Ishikawa (cell line): Measurements from ENCODE around the gene RNASEL.

ENCODE experiments used
- EGR1 ChIP-seq: IDR thresholded peaks from 2 replicates; pipeline ENCODE4 v1.6.1; 2012
- EP300 ChIP-seq: IDR thresholded peaks from 2 replicates; pipeline ENCODE4 v1.6.1; 2012; ENCODE audit warnings: borderline replicate concordance
- MAX ChIP-seq: IDR thresholded peaks from 2 replicates; pipeline ENCODE4 v1.6.1; 2012
- NFIC ChIP-seq: IDR thresholded peaks from 2 replicates; pipeline ENCODE4 v1.6.1; 2012
- RAD21 ChIP-seq: IDR thresholded peaks from 2 replicates; pipeline ENCODE4 v1.6.1; 2012; ENCODE audit warnings: low read depth
- TAF1 ChIP-seq: IDR thresholded peaks from 2 replicates; pipeline ENCODE4 v1.6.1; 2012; ENCODE audit warnings: low read depth, mild to moderate bottlenecking
- TCF12 ChIP-seq: IDR thresholded peaks from 2 replicates; pipeline ENCODE4 v1.6.1; 2012; ENCODE audit warnings: low read depth
- TEAD4 ChIP-seq: IDR thresholded peaks from 2 replicates; pipeline ENCODE4 v1.6.1; 2012
- YY1 ChIP-seq: IDR thresholded peaks from 2 replicates; pipeline ENCODE4 v1.6.1; 2012; ENCODE audit warnings: low read depth
- TF ChIP-seq, protein P1 (sequence below): IDR thresholded peaks from 2 replicates; pipeline ENCODE4 v1.6.1; 2012; ENCODE audit warnings: low read depth, mild to moderate bottlenecking

DNA sequence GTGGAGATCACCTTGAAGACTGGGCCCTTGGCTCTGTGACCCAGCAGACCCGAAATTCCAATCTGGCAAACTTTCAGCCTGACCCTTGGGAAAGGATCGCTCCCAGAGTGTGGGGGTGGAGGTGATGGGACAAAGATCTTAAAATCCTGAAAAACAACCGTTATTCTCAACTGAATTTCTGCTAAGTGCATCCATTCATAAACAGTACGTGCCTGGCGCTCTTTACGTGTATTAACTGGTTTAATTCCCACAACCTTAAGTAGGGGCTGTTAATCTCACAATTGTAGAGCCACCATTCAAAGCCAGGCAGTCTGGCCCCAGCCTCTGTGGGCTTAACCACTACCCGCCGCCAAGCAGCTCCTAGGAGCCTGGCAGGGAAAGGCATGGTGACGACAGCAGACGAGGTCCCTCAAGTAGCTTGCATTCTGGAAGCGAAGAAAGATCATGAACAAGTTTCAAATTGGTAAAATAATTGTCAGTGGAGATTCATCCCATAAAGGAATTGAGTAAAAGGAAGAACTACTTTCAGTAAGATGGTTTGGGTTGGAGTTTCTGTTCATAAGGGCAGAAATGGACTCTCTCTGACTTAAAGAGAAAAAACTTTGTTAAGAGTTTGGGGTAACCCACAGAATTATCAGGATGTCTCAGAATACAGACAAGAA, 26.5 kb upstream of the RNASEL start:
- TF ChIP-seq RAD21 (no peak), NFIC (no peak), YY1 (no peak), TAF1 (no peak), EGR1 (no peak), MAX (no peak), EP300 (no peak), TEAD4 (no peak), TCF12 (no peak)
- TF ChIP-seq, protein P1, sequence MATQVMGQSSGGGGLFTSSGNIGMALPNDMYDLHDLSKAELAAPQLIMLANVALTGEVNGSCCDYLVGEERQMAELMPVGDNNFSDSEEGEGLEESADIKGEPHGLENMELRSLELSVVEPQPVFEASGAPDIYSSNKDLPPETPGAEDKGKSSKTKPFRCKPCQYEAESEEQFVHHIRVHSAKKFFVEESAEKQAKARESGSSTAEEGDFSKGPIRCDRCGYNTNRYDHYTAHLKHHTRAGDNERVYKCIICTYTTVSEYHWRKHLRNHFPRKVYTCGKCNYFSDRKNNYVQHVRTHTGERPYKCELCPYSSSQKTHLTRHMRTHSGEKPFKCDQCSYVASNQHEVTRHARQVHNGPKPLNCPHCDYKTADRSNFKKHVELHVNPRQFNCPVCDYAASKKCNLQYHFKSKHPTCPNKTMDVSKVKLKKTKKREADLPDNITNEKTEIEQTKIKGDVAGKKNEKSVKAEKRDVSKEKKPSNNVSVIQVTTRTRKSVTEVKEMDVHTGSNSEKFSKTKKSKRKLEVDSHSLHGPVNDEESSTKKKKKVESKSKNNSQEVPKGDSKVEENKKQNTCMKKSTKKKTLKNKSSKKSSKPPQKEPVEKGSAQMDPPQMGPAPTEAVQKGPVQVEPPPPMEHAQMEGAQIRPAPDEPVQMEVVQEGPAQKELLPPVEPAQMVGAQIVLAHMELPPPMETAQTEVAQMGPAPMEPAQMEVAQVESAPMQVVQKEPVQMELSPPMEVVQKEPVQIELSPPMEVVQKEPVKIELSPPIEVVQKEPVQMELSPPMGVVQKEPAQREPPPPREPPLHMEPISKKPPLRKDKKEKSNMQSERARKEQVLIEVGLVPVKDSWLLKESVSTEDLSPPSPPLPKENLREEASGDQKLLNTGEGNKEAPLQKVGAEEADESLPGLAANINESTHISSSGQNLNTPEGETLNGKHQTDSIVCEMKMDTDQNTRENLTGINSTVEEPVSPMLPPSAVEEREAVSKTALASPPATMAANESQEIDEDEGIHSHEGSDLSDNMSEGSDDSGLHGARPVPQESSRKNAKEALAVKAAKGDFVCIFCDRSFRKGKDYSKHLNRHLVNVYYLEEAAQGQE: no peak
